GM12878 (cell line): Measurements from ENCODE around the gene CHD6. TPM values are rescaled to one million over a fixed set of nuclear protein-coding genes. Genes with fewer than 3 reads are reported as not detected.

ENCODE experiments used
- ATF3 ChIP-seq: IDR thresholded peaks from 2 replicates; pipeline ENCODE4 v1.6.1; 2011; ENCODE audit warnings: low read depth, mild to moderate bottlenecking, low read length, moderate library complexity, borderline replicate concordance; ENCODE audit errors: extremely low read depth
- BACH1 ChIP-seq: fragments of 450-650 bp; IDR thresholded peaks from 2 replicates; pipeline ENCODE4 v1.6.1; 2017; ENCODE audit warnings: mild to moderate bottlenecking, borderline replicate concordance
- BMI1 ChIP-seq: fragments of 450-650 bp; IDR thresholded peaks from 2 replicates; pipeline ENCODE4 v1.6.1; 2016; ENCODE audit warnings: mild to moderate bottlenecking, moderate library complexity, borderline replicate concordance
- JUNB ChIP-seq: IDR thresholded peaks from 2 replicates; pipeline ENCODE4 v1.6.1; 2016; ENCODE audit warnings: antibody characterized with exemption, mild to moderate bottlenecking
- LARP7 ChIP-seq: fragments of 450-650 bp; IDR thresholded peaks from 2 replicates; pipeline ENCODE4 v1.6.1; 2017; ENCODE audit warnings: mild to moderate bottlenecking
- MEF2A ChIP-seq: IDR thresholded peaks from 2 replicates; pipeline ENCODE4 v1.6.1; 2011; ENCODE audit warnings: low read depth, mild to moderate bottlenecking, low read length, moderate library complexity; ENCODE audit not compliant: insufficient read depth
- NFYB ChIP-seq: IDR thresholded peaks from 2 replicates; pipeline ENCODE4 v1.6.1; 2011; ENCODE audit warnings: low read depth, mild to moderate bottlenecking, low read length, improper control_type of control experiment, moderate library complexity; ENCODE audit not compliant: insufficient read depth
- NR2F1 ChIP-seq: fragments of 450-650 bp; conservative IDR thresholded peaks from 2 replicates; pipeline ENCODE4 v1.6.1; 2017; ENCODE audit warnings: mild to moderate bottlenecking
- NRF1 ChIP-seq: conservative IDR thresholded peaks from 2 replicates; pipeline ENCODE4 v1.6.1; 2011; ENCODE audit warnings: mild to moderate bottlenecking, low read depth, low read length, improper control_type of control experiment
- POLR2A ChIP-seq: IDR thresholded peaks from 2 replicates; pipeline ENCODE4 v1.6.1; 2011; ENCODE audit warnings: low read depth, mild to moderate bottlenecking, low read length
- PRDM15 ChIP-seq: fragments of 450-650 bp; formaldehyde crosslinking; IDR thresholded peaks from 2 replicates; pipeline ENCODE4 v1.4.0; 2020; ENCODE audit warnings: mild to moderate bottlenecking, moderate library complexity
- RUNX3 ChIP-seq: IDR thresholded peaks from 2 replicates; pipeline ENCODE4 v1.6.1; 2012; ENCODE audit warnings: low read length, inconsistent platforms
- STAT3 ChIP-seq: IDR thresholded peaks from 2 replicates; pipeline ENCODE4 v1.6.1; 2011; ENCODE audit warnings: low read depth, low read length, improper control_type of control experiment
- SUPT20H ChIP-seq: IDR thresholded peaks from 2 replicates; pipeline ENCODE4 v1.6.1; 2011; ENCODE audit warnings: low read depth, mild to moderate bottlenecking, low read length, moderate library complexity, borderline replicate concordance; ENCODE audit not compliant: control insufficient read depth
- WRNIP1 ChIP-seq: IDR thresholded peaks from 2 replicates; pipeline ENCODE4 v1.6.1; 2011; ENCODE audit warnings: low read depth, low read length, improper control_type of control experiment, borderline replicate concordance
- YBX1 ChIP-seq: fragments of 450-650 bp; IDR thresholded peaks from 2 replicates; pipeline ENCODE4 v1.6.1; 2016; ENCODE audit warnings: antibody characterized with exemption
- YY1 ChIP-seq: IDR thresholded peaks from 2 replicates; pipeline ENCODE4 v1.6.1; 2011; ENCODE audit warnings: low read depth, mild to moderate bottlenecking, low read length
- ZBTB11 ChIP-seq: fragments of 450-650 bp; formaldehyde crosslinking; IDR thresholded peaks from 2 replicates; pipeline ENCODE4 v1.5.0; 2022; ENCODE audit warnings: mild to moderate bottlenecking, missing genetic modification characterization
- ZNF384 ChIP-seq: IDR thresholded peaks from 2 replicates; pipeline ENCODE4 v1.6.1; 2012; ENCODE audit warnings: low read depth, mild to moderate bottlenecking, low read length, improper control_type of control experiment, borderline replicate concordance
- ZNF622 ChIP-seq: fragments of 450-650 bp; IDR thresholded peaks from 2 replicates; pipeline ENCODE4 v1.6.1; 2017; ENCODE audit warnings: mild to moderate bottlenecking, inconsistent platforms
- polyA plus RNA-seq, 11 experiments: library from polyadenylated mRNA; depleted of rRNA in 4 of 11; unstranded in 6 of 11; stranded (reverse) in 5 of 11; fragments of >200 nt; fragmentation: Nextera tagmentation in 4 of 11; fragmentation: Illumina TruSeq in 1 of 11; extraction: Ambion mirVana in 4 of 11; extraction: Trizol in 1 of 11; gene quantifications; 1 replicate in 1 of 11; 2 replicates in 10 of 11; pipeline versions ENCODE4 v1.2.1 to v1.2.3, GENCODE V29; 2011 to 2016; ENCODE audit warnings: inconsistent platforms in 2 of 11, missing spikeins in 2 of 11, low read depth in 1 of 11
- total RNA-seq, 4 experiments: library from RNA; depleted of rRNA in 3 of 4; stranded (reverse); fragments of >200 nt in 3 of 4; fragmentation: Illumina TruSeq in 1 of 4; extraction: Trizol in 1 of 4; gene quantifications; 2 replicates each; pipeline versions ENCODE4 v1.2.1 to v1.2.3, GENCODE V29; 2013 to 2021
- TF ChIP-seq, protein P1 (sequence below): IDR thresholded peaks from 2 replicates; pipeline ENCODE4 v1.6.1; 2011; ENCODE audit warnings: mild to moderate bottlenecking, low read depth, low read length, moderate library complexity; ENCODE audit not compliant: insufficient replicate concordance

The CHD6 gene
- total and polyA plus RNA-seq, 10 of the 15 experiments (the other 5 are each of a cell fraction or from before 2014, with no cell fraction given) = 4.3 to 25.5 (median 17.1) TPM

DNA sequence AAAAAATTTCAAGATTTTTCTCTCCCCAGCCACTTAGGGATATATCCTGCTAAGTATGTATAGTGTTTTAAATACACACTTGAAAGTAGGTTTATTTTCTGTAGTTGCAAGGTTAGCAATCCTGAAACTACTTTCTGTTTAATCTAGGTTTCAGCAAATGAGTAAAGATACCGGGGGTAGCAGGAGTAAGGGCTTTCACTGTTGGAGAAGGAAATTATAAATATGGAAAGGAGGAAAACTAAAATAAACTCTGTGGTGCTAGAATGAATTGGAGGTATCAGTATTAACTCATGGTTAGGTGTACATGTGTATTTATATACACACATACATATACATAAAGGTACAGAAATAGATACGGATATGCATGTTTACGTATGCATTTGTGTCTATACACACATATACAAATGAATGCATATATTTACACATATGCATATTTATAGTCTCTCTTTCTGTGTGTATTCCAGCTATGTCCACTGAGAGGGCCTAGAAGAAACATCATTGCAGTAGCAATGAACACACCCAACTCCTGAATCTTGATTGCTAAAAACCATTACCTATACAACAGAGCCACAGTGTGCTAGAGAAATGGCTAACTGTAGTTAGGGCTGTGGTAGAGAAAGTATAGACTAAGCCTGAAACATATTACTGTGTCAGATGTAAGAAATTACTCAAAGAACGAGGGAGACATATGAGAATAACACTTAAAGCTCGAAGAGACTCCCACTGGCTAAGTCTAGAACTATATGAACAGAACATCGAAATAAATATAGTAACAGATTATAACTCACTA lies 155.6 kb downstream of the CHD6 start (continued):
- TF ChIP-seq ZBTB11 = no peak
- no peak for TF ChIP-seq PRDM15 (CRISPR knock-in tag)
- peak; percentile 98 for TF ChIP-seq JUNB
- TF ChIP-seq BMI1 = no peak
- no peak for TF ChIP-seq NFYB
- TF ChIP-seq RUNX3 = peak; percentile 92
- no peak for TF ChIP-seq ATF3
- TF ChIP-seq LARP7 = no peak
- no peak for TF ChIP-seq YY1
- TF ChIP-seq POLR2A = no peak
- TF ChIP-seq BACH1 = no peak
- TF ChIP-seq, protein P1, sequence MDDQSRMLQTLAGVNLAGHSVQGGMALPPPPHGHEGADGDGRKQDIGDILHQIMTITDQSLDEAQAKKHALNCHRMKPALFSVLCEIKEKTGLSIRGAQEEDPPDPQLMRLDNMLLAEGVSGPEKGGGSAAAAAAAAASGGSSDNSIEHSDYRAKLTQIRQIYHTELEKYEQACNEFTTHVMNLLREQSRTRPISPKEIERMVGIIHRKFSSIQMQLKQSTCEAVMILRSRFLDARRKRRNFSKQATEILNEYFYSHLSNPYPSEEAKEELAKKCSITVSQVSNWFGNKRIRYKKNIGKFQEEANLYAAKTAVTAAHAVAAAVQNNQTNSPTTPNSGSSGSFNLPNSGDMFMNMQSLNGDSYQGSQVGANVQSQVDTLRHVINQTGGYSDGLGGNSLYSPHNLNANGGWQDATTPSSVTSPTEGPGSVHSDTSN = no peak
- no peak for TF ChIP-seq ZNF384
- TF ChIP-seq WRNIP1 = no peak
- TF ChIP-seq SUPT20H = no peak
- TF ChIP-seq MEF2A = peak; percentile 99
- no peak for TF ChIP-seq NRF1
- no peak for TF ChIP-seq ZNF622
- no peak for TF ChIP-seq YBX1
- TF ChIP-seq NR2F1 = no peak
- no peak for TF ChIP-seq STAT3
